ENCODE measurements around the gene B3GNT2. TPM values are rescaled to one million over a fixed set of nuclear protein-coding genes. Genes with fewer than 3 reads are reported as not detected.

Gene B3GNT2
- total and polyA plus RNA-seq, 2 experiments from 2014 or later, result 8.9 to 15.9 TPM

- Histone ChIP-seq H3K27me3 (no peaks in the 10 kb centered on the region), H3K36me3 (no peaks in the 10 kb centered on the region), H3K4me3 (no peak overlapping the region), H3K9me3 (ENCODE audit: low read depth) (no peaks in the 10 kb centered on the region), H3K27ac (no peak overlapping the region), H3K4me1 (ENCODE audit: low read depth) (no peaks in the 10 kb centered on the region)
- TF ChIP-seq, protein P1, sequence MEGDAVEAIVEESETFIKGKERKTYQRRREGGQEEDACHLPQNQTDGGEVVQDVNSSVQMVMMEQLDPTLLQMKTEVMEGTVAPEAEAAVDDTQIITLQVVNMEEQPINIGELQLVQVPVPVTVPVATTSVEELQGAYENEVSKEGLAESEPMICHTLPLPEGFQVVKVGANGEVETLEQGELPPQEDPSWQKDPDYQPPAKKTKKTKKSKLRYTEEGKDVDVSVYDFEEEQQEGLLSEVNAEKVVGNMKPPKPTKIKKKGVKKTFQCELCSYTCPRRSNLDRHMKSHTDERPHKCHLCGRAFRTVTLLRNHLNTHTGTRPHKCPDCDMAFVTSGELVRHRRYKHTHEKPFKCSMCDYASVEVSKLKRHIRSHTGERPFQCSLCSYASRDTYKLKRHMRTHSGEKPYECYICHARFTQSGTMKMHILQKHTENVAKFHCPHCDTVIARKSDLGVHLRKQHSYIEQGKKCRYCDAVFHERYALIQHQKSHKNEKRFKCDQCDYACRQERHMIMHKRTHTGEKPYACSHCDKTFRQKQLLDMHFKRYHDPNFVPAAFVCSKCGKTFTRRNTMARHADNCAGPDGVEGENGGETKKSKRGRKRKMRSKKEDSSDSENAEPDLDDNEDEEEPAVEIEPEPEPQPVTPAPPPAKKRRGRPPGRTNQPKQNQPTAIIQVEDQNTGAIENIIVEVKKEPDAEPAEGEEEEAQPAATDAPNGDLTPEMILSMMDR (IDR thresholded peaks at IDR 0.05; ENCODE audit: low read depth, low read length), result no peak
- DNase-seq (ENCODE audit: low read depth in 1 of 2, low spot score in 1 of 2), result no peak
Observed at GRCh38 chr2:62243983-62244382, 48.1 kb downstream of the B3GNT2 start.

DNA sequence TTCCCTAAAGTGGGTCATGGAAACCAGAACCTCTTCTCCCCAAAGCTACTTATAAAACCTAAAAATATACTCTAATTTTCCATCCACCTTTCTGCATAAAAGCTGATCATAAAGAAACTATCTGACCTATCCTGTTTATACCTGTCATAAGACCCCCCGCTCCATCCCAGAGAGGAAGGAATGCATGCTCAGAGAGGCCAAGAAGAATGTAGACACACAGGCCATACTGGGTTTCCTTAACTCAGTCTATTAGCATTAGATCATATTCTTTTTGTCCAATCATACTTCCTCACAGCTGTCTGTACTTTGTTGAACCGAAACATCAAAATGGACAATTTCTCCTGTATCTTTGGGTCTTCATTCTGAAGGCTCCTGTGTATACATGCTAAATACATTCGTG is 52.3 kb downstream of the B3GNT2 start:
- Histone ChIP-seq H3K4me1 (ENCODE audit: low read depth) (no peaks in the 10 kb centered on the region), H3K27ac (no peak overlapping the region), H3K9me3 (ENCODE audit: low read depth) (no peaks in the 10 kb centered on the region), H3K27me3 (no peaks in the 10 kb centered on the region), H3K36me3 (no peaks in the 10 kb centered on the region), H3K4me3 (no peak overlapping the region)
- TF ChIP-seq, protein P1 (IDR thresholded peaks at IDR 0.05; ENCODE audit: low read depth, low read length), result no peak
- DNase-seq (ENCODE audit: low read depth in 1 of 2, low spot score in 1 of 2), result no peak

- Histone ChIP-seq H3K27me3 (no peaks in the 10 kb centered on the region), H3K36me3 (no peaks in the 10 kb centered on the region), H3K4me3 (no peak overlapping the region), H3K27ac (no peak overlapping the region), H3K4me1 (ENCODE audit: low read depth) (no peaks in the 10 kb centered on the region), H3K9me3 (ENCODE audit: low read depth) (no peaks in the 10 kb centered on the region)
- no peak for DNase-seq (ENCODE audit: low read depth in 1 of 2, low spot score in 1 of 2)
- TF ChIP-seq, protein P1 (IDR thresholded peaks at IDR 0.05; ENCODE audit: low read depth, low read length), result no peak
Observed at GRCh38 chr2:62250239-62250638, 54.3 kb downstream of the B3GNT2 start.

DNA sequence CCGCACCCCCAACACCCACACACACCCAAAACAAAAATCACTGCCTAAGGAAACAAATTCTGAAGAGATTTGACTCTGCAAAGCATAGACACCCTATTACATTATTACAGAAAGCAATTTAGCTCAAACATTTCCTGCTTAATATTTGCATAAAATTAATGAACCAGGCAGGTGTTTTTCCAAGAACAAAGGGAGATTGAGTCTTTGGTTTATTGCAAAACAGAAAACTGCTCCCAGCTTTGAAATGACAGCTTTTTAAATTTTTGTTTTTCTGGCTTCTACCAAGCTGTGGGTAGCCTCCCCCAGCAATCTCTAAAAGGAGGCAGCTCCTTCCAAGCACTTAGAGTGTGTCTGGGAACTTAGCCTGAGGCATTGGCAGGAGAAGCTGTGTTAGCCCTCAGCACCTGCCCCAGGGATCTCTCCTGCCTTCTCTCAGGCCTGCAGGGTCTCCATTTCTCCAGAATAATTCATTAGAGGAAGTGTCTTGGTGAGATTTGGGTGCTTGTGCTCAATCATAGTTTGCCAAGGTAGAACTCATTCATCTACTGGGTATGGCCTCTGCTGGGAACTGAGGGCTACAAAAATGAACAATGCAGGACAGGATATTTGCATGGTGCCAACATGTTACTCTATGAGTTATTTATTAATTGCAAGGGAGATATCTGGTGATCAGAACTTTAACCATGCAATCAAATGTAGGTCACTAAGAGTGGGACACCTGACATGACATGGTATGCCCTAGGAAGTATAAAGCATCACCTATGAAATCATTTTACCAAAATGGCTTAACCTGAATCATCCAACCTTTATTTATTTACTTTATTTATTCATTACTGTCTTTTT is 58.7 kb downstream of the B3GNT2 start:
- Histone ChIP-seq H3K27me3 (no peaks in the 10 kb centered on the region), H3K36me3 (no peaks in the 10 kb centered on the region), H3K9me3 (ENCODE audit: low read depth) (no peaks in the 10 kb centered on the region), H3K27ac (no peak overlapping the region), H3K4me1 (ENCODE audit: low read depth) (no peaks in the 10 kb centered on the region), H3K4me3 (no peak overlapping the region)
- TF ChIP-seq, protein P1 (IDR thresholded peaks at IDR 0.05; ENCODE audit: low read depth, low read length), result no peak
- DNase-seq (ENCODE audit: low read depth in 1 of 2, low spot score in 1 of 2), result no peak

DNA sequence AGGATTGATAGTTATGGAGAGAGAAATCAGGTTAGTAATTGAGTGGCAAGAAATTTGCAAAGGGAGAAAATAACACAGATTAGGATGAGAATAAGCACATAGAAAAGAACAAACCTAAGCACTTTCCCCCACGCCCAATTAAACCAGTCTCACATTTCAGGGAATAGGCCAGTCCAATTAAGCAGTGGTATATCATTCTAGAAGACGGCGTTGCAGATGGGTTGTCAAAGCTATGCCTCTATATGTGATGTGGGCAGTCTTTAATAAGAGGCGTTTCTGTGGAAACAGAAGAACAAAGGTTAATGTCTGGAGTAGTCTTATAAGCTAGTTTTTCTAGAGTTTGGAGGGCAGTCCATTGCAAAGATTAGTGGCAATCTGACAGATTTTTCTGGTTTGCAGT is 61.6 kb downstream of the B3GNT2 start:
- H3K4me1 ChIP-seq (ENCODE audit: low read depth), result no peaks in the 10 kb centered on the region
- H3K27me3 ChIP-seq, result no peaks in the 10 kb centered on the region
- no peaks in the 10 kb centered on the region for H3K9me3 ChIP-seq (ENCODE audit: low read depth)
- TF ChIP-seq, protein P1 (IDR thresholded peaks at IDR 0.05; ENCODE audit: low read depth, low read length), result no peak
- no peak for DNase-seq (ENCODE audit: low read depth in 1 of 2, low spot score in 1 of 2)
- no peaks in the 10 kb centered on the region for H3K36me3 ChIP-seq
- H3K27ac ChIP-seq, result no peak overlapping the region
- no peak overlapping the region for H3K4me3 ChIP-seq
